Endometrial microvascular endothelial cells (primary cell): ENCODE results near the gene CCDC28A. TPM values are rescaled to one million over a fixed set of nuclear protein-coding genes. Genes with fewer than 3 reads are reported as not detected.

Experiments used
- in situ Hi-C: cut with HindIII; loops from 2 replicates; pipeline ENCODE4 v1.10.0; 2017; ENCODE audit warnings: low sequenced_read_pairs, low pct_unique_long_range_greater_than_20kb; ENCODE audit errors: inconsistent ontology term
- total RNA-seq: library from RNA; depleted of rRNA; stranded (reverse); fragments of >200 nt; gene quantifications from one replicate; pipeline ENCODE4 v1.2.3, GENCODE V29; 2015; ENCODE audit errors: inconsistent ontology term

The CCDC28A gene
- total RNA-seq, 1 donor from 2014 or later: 24.3 TPM

- in situ Hi-C loops: no loop called here
Observed at GRCh38 chr6:138821519-138821918, 48.0 kb downstream of the CCDC28A start.

GRCh38 chr6:138824482-138825144 lies 51.0 kb downstream of the CCDC28A start:
- in situ Hi-C loops: no loop called here

- in situ Hi-C loops: no loop called here
Observed at GRCh38 chr6:138830248-138830647, 56.7 kb downstream of the CCDC28A start.

- in situ Hi-C loops: no loop called here
Observed at GRCh38 chr6:138832182-138832581, 58.6 kb downstream of the CCDC28A start.

GRCh38 chr6:138833816-138834539 lies 60.4 kb downstream of the CCDC28A start:
- in situ Hi-C loops: no loop called here

GRCh38 chr6:138837246-138837645 lies 63.7 kb downstream of the CCDC28A start:
- in situ Hi-C loops: no loop called here

Other genes starting within 250 kb of the CCDC28A start
- gene ECT2L, start 22.3 kb downstream of the CCDC28A start, total RNA-seq: not detected
- gene REPS1, start 214.5 kb downstream of the CCDC28A start, total RNA-seq: 24.5 TPM